Stimulated activated CD4-positive, alpha-beta T cell treated with anti-CD3 and anti-CD28 coated beads, Interleukin-1b, Interleukin-23, amount 100 ng/mL, for 24 hours (primary cell): Measurements from ENCODE around the gene MAML2.

Experiments used
- DNase-seq, 4 experiments: peaks; one replicate each; pipeline ENCODE4 v3.0.0-alpha.2; 2020; ENCODE audit warnings: low read depth in 4 of 4, low spot score in 1 of 4

MAML2 gene

DNA sequence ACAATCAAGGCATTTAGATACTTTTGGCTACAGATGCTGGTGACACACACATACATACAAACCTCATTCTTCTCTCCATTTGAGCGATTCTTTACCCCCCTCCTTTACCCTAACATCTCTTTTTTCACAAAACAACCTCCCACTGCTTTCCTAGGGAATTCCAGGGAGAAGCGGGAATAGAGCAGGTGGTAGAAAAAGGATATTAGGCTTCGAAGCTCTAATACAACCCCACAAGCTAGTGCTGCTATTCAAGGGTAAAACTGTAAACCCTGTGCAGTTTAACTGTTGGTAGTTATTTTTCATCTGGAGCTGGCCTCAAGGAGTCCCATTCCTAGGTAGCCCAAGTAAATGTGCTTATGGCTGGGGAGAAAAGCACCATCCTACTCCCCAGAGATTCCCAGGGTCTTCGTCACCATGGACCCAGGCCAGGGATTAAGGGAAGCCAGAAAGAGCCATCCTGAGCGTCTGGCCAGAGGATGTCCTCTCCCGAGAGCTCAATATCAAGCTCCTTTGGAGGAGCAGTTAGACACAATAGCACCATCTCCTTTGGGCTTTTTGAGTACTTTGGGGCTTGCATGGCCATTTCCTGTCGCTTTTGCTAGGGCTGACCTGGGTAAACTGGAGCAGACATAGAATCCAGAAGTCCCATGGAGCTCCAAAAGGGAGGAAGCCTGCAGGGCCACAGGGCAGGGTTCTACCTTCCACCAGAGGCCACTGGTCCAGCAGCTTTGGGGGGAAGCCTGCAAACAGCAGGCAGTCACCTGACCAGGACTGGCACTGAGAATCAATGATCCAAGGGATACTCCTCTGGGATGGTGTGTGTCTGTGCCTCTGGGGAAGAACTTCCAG lies 3.1 kb downstream of the MAML2 start:
- DNase-seq: no peak

DNA sequence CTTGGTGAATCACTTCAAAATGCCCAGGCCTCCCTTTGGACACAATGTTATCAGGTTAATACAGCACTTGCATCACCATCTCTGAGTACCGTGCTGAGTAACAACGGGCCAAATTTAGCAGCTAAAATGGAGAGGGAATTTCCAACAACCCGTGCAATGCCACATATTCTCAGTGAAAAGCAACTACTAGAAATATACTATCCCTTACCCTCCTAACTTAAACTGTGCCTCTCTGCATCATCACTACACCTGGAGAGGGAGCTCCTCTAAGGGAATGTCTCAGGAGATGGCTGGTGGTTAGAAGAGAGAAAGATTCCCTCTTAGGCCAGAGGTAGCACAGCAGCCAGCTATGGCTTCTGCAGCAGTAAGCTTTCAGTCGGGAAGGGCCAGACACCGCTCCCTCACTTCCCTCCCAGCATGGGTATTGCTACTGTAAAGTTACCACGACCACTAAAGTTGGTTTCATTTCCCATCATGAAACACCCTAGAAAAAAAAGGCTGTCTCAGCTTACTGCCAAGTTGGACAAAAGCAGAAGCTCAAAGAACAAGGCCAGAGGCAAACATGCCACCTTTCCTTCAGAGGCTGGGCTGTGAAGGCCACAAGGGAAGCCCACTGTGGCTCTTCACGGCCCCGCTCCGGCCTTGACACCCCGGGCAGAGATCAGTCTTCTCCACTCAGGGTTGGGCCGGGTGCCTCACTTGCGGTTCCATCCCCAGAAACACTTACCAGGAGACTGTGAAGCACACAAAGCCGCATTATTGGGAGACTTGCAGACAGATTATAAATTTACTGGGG lies 3.9 kb downstream of the MAML2 start:
- DNase-seq: peak in 1 of 4 experiments; percentile 27

DNA sequence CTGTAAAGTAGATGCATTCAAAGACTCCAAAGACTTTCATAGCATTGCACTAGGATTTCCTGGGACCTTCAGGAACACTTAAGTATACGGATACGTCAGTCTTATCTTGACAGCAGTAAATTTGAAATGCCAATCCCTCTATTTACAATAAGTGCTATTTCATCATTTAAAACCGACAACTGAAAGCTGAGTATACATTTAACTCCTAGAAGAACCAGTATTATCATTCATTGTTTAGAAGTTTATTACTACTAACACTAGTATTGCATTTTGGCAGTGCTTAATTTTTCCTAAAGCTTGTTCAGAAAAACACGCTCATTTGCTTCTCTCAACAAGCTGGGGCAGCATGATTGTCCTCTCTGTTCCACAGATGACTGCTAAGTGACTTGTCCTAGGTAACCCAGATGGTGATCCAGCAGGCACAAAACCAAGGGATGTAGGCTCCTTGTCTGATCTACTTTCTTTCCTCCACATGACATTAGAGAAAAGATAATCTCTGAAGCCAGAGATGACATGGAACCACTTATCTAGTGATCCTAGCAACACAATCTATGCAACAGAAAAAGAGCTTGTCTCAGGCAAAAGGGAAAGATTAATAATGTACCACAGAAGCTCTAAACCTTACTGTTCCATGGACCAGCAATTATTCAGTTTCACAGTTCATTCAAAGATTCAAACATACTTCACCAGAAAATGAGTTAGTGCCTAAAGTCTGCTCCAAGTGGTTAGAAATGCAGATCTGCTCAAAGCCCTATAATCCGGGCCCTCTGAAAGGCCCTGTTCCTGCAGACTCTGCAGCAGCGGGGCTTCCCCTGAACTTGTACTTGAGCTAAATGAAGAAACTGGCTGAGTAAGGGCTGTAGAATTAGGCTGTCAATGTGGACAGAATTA lies 5.2 kb downstream of the MAML2 start:
- peak in 1 of 4 experiments; percentile 42 for DNase-seq

DNA sequence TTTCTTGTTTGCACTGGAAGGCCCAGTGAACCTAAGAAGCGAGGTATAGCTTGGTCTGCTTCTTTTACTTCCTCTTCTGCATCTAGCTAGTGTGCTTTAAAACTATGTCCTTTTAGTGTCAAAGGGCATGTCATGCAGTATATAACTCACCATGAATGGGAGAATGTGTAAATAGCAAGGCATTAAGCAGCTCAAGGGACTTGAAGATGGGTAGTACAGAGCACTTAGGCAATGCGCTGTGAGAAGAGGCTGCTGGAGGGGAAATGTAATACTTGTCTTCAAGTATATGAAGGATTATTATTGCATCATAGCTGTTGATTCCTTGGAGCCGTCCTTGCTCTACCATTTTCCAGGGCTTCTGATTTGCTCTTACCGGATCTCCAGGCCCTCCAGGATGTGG lies 7.6 kb downstream of the MAML2 start:
- no peak for DNase-seq

DNA sequence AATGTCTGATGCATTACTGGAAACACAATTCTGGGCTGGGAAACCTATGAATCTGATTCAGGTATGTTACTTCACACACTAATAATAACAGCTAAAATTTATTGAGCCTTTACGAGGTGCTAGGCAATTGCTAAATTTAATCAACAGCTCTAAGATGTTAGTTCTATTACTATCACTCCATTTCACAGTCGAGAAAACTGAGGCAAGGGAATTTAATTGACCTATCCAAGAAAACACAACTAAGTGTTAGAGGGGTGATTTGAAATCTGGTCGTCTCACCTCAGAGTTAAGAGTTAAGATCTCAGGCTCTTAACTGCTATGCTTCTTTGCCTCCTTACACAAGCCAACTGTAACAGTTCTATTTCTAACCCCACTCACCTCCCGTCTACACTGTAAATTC lies 8.8 kb downstream of the MAML2 start:
- no peak for DNase-seq

DNA sequence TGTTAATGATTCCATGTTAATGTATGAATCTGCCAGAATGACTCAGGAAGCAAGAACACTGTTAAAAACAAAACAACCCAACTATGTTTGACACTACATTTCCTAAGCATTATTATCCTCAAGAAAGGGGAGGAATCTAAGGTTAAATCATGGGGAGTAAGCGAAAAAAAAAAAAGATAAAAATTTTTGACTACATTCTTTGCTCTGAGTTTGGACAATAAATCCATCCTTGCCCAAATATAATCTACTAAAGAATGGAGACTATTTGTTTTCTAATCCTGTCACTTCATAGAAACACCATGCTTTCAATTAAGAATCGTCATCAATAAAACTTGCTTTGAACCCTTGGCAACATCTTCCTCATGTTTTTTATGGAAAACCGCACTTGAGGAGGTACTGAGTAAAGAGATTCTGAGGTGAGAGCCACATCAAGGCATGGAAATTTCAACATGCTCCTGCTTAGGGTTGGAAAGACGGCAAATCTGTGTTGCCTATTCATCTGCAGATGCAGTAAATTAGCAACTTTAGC lies 9.7 kb downstream of the MAML2 start:
- DNase-seq: no peak

DNA sequence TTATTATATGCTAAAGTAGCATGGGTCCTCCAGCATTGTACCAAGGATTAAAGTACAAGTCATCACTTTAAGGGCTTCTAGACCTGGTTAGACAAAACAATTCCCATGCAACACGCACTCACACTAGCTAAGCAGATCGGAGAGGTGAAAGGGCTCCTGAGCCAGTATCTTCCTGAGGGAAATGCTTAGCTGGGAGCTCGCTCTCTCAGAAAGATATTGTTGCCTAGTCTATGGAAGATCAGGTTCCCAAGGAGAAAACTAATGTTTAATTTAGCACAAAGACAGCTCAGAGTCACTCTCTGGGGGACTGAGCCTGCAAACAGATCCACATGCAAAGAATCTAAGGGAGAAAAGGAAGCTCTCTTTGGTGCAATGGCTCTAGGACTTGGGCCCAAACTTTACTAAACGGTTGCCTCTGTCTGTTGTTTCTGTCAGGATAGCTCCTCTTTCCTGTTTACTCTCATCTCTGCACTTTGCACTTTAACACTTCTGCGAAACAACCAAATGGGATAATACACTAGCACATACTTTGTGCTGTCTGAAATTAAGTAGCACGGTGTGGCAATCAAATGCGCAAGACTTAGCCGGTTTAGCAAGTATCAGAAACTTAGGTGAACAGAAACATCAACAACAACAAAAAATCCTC lies 10.7 kb downstream of the MAML2 start:
- DNase-seq: no peak

DNA sequence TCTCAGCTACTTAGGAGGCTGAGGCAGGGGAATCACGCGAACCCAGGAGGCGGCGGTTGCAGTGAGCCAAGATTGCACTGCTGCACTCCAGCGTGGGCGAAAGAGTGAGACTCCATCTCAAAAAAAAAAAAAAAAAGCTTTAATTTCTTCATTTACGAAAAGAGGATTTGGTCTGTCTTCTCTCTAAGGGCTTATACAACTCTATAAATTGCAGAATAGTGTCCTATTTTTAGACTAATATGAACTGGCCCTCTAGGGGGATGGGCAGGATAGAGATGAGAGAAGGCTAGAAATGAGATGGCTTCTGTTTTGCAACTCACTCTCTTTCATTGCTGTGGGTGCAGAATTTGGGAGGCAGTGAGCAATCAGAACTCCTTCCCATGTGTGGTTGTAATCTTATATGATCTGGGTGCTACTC lies 11.3 kb downstream of the MAML2 start:
- DNase-seq: no peak

DNA sequence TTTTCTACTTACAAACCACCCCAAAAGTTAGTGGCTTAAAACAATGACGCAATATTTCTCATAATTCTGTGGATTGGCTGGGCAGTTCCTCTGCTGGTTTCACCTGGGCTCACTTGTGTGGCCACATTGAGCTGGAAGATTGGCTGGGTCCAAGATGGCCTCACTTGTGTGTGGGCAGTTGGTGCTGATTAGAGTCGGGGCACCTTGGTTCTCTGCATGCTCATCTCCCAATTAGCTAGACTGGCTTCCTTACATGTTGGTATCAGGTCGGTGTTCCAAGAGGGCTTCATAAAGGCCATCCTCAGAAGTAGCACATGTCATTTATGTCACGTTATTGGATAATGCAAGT lies 12.5 kb downstream of the MAML2 start:
- no peak for DNase-seq

DNA sequence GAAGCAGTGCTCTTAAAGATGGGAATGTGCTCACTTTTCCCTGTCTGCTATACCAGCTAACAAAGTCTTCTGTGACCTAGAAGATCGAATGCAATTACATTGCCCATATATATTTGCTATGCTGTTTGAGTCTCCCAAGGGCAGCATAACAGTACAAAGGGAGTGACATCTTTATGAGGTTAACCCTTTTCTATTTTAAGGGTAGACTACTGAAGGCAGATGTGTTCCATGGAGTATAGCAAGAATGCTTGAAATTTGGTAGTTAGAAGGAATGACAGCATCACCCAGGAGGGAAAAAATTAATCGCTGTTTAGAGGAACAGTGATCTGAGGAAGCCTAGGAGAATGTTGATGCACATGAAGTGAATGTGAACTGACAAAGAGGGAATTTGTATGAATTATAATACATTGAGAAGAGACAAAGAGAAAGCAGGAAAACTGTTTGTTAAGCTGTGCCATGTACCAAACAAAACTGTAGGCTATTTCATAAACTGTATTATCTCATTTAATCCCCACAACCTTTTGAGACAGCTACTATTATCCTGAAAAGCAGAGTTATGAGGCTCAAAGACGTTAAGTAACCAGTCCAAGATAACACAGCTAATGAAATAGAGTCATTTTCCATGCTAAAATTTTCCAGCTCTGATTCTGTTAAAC lies 13.0 kb downstream of the MAML2 start:
- no peak for DNase-seq

DNA sequence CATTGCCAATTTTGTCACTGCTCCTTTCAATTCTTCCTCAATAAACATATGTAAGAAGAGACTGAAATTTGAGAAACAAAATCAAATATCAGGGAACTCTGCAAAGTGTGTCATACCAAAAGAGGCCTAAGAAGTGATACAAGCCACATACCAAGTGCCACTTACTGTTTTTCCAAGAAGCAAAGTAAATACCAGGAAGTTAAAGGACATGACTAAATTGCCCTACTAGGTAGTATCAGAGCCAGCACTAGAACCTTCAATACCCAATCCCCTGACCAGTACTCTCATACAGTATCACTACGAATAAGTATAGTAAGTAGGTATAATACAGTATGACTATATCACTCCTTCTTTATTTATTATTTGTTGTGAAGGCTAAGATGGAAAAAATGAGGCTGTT lies 13.6 kb downstream of the MAML2 start:
- no peak for DNase-seq

DNA sequence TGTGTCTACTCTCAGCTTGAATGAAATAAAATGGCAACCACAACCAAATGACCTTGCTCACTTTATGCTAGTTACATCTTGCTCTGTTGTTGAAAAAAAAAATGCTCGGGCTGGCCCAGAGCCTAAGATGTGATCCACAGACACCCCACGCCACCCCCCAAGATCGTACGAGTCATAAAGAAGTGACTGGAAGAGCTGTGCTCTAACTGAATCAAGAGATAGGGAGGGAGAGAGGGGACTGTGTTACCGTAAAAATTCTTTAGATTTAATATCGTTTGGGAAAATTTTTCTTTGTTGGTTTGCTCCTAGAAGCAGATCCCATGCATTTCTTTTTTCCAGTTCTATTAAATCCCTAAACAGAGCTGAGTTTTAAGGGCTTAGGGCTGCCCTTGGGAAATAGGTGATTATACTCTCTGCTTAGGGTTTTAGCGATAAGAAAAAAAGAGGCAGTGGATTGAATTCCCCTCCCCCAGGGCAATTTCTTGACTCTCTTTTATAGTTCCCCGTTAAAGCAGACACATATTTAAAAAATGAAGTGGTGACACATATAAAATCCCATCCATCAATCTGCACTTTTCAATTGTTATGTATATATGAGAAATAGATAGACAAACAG lies 14.5 kb downstream of the MAML2 start:
- no peak for DNase-seq

DNA sequence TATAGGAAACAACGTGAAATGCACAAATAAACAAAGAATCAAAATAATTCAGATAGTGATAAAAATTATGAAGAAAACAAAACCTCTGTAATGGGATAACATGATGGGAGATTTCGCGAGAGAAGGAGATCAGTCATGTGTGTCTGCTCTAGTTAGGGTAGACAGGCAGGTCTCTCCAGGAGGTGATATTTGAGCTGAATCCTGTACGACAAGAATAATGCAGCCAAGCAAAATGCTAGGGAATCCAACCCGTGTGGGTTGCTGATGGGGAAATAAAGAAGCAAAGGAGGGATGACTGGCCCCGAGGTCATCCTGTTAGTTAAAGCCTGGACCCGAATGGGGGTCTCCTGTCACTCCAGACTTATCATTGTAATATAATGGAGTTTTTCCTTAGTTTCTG lies 16.0 kb downstream of the MAML2 start:
- no peak for DNase-seq

DNA sequence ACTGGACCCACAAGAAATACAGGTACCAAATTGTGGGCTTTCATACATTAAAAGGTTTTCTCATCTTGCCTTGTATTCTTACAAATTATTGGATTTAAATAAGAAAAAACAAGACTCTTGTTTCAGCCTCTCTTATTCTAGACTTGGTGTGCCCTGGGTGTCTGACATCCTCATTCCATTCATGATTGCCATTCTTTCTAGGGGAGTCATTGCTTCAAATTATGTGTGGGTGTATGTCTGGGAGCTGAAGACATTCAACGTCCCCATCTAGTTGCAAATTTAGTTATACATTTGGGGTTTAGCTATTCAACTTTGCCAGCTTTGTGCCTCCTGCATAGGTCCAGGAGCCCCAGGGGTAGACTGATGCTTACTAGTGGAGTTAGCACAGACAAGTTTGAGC lies 18.1 kb downstream of the MAML2 start:
- no peak for DNase-seq

DNA sequence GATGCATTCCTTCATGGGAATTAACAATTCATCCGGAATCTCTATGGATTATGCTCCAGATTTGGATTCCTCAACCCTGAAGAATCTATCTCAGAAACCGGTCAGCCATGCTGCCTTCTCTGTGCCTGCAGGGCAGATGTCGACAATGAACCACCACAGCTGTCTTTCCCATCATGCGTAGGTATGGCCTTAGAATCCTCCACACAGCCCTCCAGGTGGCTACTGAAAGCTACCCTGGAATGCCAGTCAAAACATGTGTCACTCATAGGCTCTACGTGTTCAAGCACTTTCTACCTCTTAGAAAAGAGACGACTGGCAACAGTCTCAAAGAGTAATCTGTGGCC lies 19.4 kb downstream of the MAML2 start:
- no peak for DNase-seq

DNA sequence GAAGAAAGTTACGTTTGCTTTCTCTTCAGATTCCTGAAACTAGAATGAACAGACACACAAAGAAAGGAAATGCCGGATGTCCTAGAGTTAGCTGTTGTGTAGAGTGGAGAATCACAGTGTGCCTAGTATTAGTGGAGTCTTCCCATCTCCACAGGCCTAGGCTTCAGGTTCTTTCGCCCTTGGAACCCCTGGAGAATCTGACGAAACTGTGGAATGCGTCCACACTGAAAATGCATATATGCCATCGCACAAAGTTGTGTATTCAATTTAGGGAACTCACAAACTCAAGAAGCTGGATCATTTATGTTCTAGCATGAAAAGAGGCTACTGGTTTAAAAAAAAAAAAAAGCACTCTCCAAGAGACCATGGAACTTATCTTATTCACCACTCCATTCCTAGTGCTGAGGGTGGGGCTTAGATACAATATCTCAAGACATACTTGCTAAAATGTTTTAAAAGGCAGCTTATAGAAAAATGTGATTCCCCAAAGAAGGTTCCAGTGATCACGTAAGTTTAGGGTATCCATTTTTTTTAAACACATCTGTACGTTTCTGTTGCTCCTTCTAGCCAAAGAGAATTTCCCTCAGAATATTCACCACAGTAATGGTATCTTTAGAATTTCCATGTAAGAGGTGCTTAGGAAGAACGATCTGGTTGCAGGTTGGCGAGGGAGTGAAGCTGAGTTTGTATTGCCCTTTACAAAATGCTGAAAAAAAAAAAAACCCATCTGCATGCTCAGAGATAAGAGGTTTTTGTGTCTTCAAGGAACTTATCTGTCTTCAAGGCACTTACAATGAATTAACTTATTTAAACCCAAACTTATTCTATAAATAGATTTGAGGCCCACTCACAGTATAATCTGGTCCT lies 20.0 kb downstream of the MAML2 start:
- no peak for DNase-seq

DNA sequence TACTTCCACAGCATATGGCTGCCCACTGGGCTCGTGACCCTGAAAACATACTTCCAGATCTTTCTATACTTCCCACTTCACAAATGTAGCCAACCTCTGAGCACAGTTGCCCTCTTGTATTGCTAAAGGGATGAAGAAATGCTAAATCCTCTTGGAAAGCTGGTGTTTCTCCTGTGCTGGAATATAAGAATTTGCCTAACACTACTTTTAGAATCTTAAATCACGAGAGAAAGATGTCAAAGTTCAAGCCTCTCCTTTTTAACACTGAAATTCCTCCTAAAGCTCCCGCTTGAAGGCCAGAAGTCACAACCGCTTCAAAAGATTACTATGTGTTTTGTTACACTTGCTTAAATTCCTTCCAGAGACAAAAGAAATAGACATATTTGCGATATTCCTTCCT lies 21.9 kb downstream of the MAML2 start:
- no peak for DNase-seq

DNA sequence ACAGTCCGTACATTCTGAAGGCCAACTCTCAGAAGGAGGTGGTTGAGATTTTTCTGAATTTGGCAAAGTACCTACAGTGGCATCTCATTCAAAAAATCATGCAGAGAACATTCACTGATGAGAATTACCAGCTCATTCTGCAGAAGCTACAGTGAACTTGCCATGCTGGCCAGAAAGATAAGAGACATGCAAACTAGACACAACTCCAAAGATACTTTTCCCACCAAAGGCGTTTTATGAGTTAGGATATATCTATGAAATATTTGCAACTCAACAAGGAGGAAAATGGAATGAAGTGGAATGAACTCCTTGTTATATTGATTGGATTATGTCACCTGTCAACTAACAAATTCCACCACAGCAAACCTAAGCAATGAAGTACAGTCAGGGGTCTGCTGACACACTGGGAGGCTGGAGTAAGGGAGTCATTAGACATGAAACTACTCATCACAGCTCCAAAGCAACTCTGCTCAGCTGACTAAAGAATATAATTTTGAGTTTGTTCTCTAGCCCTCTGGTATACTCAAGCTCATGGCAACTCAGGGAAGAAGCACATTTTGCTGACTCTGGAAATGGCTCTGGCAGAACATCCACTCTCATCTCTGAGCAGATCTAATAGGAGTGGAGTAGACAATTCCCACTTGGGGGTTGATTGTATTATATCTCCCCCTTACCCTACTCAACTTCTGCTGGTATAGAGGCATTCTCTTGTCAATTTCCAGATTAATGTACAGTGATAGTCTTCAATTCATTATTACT lies 22.9 kb downstream of the MAML2 start:
- DNase-seq: no peak
